Measurements from ENCODE around the gene NUDT2. TPM values are rescaled to one million over a fixed set of nuclear protein-coding genes. Genes with fewer than 3 reads are reported as not detected.
"Not testable (repeated sequence)": the region's sequence is repeated elsewhere in the genome, so short reads cannot be mapped to it uniquely, and the experiment has no call there.

The NUDT2 gene
- total RNA-seq, 1 experiment from 2014 or later = 34.6 TPM

- H3K4me2 ChIP-seq (ENCODE audit: low read length) = no peak overlapping the region
- TF ChIP-seq CTCF (conservative IDR thresholded peaks at IDR 0.05; ENCODE audit: low read depth, low read length) (no peak), EZH2 (IDR thresholded peaks at IDR 0.05; ENCODE audit: low read length, unreplicated experiment) (no peak), EZH2phosphoT487 (IDR thresholded peaks at IDR 0.05; ENCODE audit: borderline replicate concordance, low read length) (no peak)
- ATAC-seq = no peak
- H3K79me2 ChIP-seq (ENCODE audit: low read length) = no peaks in the 10 kb centered on the region
- BruUV-seq (replicated peaks) = no TSS peak
- intact Hi-C loops (cut with micrococcal nuclease) = no loop called here
- no peak overlapping the region for H3K9ac ChIP-seq (ENCODE audit: low read length)
- POLR2A ChIA-PET (ENCODE audit: unreplicated experiment) = no interaction called here
- H3K9me2 ChIP-seq (replicated peaks; ENCODE audit: low read length) = no peaks in the 10 kb centered on the region
- no peak overlapping the region for H2AFZ ChIP-seq (ENCODE audit: low read length)
- H3K4me3 ChIP-seq (ENCODE audit: low read length) = no peak overlapping the region
- no peaks in the 10 kb centered on the region for H4K20me1 ChIP-seq (ENCODE audit: low read length)
- CTCF ChIA-PET = no interaction called here
- H3K9me3 ChIP-seq (ENCODE audit: low read length) = no peaks in the 10 kb centered on the region
- no peak for DNase-seq
- H3F3A ChIP-seq (ENCODE audit: low read length, unreplicated experiment) = no peaks in the 10 kb centered on the region
- no peaks in the 10 kb centered on the region for H3K4me1 ChIP-seq (ENCODE audit: insufficient read depth, low read length)
- H3K27me3 ChIP-seq (ENCODE audit: low read length) = no peaks in the 10 kb centered on the region
- H3K27ac ChIP-seq (ENCODE audit: low read length) = no peak overlapping the region
- H3K36me3 ChIP-seq (ENCODE audit: low read depth, low read length) = no peaks in the 10 kb centered on the region
Observed at GRCh38 chr9:34349324-34349723, 20.0 kb downstream of the NUDT2 start.

GRCh38 chr9:34352122-34352652 is 22.8 kb downstream of the NUDT2 start:
- H3F3A ChIP-seq (ENCODE audit: low read length, unreplicated experiment); H3K36me3 ChIP-seq (ENCODE audit: low read depth, low read length); H3K27me3 ChIP-seq (ENCODE audit: low read length); H3K4me1 ChIP-seq (ENCODE audit: insufficient read depth, low read length); H3K9me3 ChIP-seq (ENCODE audit: low read length); CTCF ChIA-PET; H3K9me2 ChIP-seq (replicated peaks; ENCODE audit: low read length); H4K20me1 ChIP-seq (ENCODE audit: low read length); H3K4me2 ChIP-seq (ENCODE audit: low read length); H3K4me3 ChIP-seq (ENCODE audit: low read length); H2AFZ ChIP-seq (ENCODE audit: low read length); intact Hi-C loops (cut with micrococcal nuclease); BruUV-seq (replicated peaks); H3K79me2 ChIP-seq (ENCODE audit: low read length); H3K27ac ChIP-seq (ENCODE audit: low read length); DNase-seq; ATAC-seq; H3K9ac ChIP-seq (ENCODE audit: low read length); POLR2A ChIA-PET (ENCODE audit: unreplicated experiment): not testable (repeated sequence)

- H3K9me3 ChIP-seq (ENCODE audit: low read length); H3K4me2 ChIP-seq (ENCODE audit: low read length); DNase-seq; BruUV-seq (replicated peaks); intact Hi-C loops (cut with micrococcal nuclease); H3K27ac ChIP-seq (ENCODE audit: low read length); H3K36me3 ChIP-seq (ENCODE audit: low read depth, low read length); CTCF ChIA-PET; POLR2A ChIA-PET (ENCODE audit: unreplicated experiment); H4K20me1 ChIP-seq (ENCODE audit: low read length); H3K27me3 ChIP-seq (ENCODE audit: low read length); H3K4me1 ChIP-seq (ENCODE audit: insufficient read depth, low read length); H3F3A ChIP-seq (ENCODE audit: low read length, unreplicated experiment); H3K9me2 ChIP-seq (replicated peaks; ENCODE audit: low read length); H2AFZ ChIP-seq (ENCODE audit: low read length); ATAC-seq; H3K79me2 ChIP-seq (ENCODE audit: low read length); H3K4me3 ChIP-seq (ENCODE audit: low read length); H3K9ac ChIP-seq (ENCODE audit: low read length): not testable (repeated sequence)
Observed at GRCh38 chr9:34352957-34353356, 23.6 kb downstream of the NUDT2 start.

- intact Hi-C loops (cut with micrococcal nuclease) = no loop called here
- no peak for DNase-seq
- no peaks in the 10 kb centered on the region for H3K9me2 ChIP-seq (replicated peaks; ENCODE audit: low read length)
- H3K79me2 ChIP-seq (ENCODE audit: low read length) = no peaks in the 10 kb centered on the region
- H3F3A ChIP-seq (ENCODE audit: low read length, unreplicated experiment) = no peaks in the 10 kb centered on the region
- H3K4me2 ChIP-seq (ENCODE audit: low read length) = no peak overlapping the region
- no peaks in the 10 kb centered on the region for H4K20me1 ChIP-seq (ENCODE audit: low read length)
- no peak for ATAC-seq
- no peaks in the 10 kb centered on the region for H3K4me1 ChIP-seq (ENCODE audit: insufficient read depth, low read length)
- H3K9me3 ChIP-seq (ENCODE audit: low read length) = no peaks in the 10 kb centered on the region
- no peak overlapping the region for H3K9ac ChIP-seq (ENCODE audit: low read length)
- TF ChIP-seq EZH2 (IDR thresholded peaks at IDR 0.05; ENCODE audit: low read length, unreplicated experiment) (no peak), CTCF (conservative IDR thresholded peaks at IDR 0.05; ENCODE audit: low read depth, low read length) (no peak), EZH2phosphoT487 (IDR thresholded peaks at IDR 0.05; ENCODE audit: borderline replicate concordance, low read length) (no peak)
- H3K4me3 ChIP-seq (ENCODE audit: low read length) = no peak overlapping the region
- ChIA-PET POLR2A (ENCODE audit: unreplicated experiment) (no interaction called here), CTCF (no interaction called here)
- H3K36me3 ChIP-seq (ENCODE audit: low read depth, low read length) = no peaks in the 10 kb centered on the region
- no peak overlapping the region for H2AFZ ChIP-seq (ENCODE audit: low read length)
- H3K27ac ChIP-seq (ENCODE audit: low read length) = no peak overlapping the region
- H3K27me3 ChIP-seq (ENCODE audit: low read length) = no peaks in the 10 kb centered on the region
- no TSS peak for BruUV-seq (replicated peaks)
Observed at GRCh38 chr9:34362614-34363214, 33.3 kb downstream of the NUDT2 start.
